Measurements from ENCODE around the gene CXCL10.

Gene CXCL10

DNA sequence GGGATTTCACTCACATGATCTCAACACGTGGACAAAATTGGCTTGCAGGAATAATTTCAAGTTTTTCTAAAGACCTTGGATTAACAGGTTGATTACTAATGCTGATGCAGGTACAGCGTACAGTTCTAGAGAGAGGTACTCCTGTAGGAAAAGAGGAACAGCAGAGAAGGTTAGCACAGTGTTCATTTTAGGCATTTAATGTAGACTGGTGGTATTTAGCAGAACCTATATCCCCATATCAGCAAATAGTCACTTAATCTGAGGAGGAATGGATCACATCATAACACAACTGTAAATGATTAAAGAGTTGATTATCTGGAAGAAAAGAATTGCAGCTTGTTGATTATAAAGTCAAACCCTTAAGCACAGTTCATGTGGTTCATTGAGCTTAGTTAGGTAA lies 620 bp downstream of the CXCL10 start:
- Histone ChIP-seq H3K4me1 (ENCODE audit: insufficient read depth, insufficient read length) (no peaks in the 10 kb centered on the region), H3K27me3 (ENCODE audit: insufficient read depth, insufficient read length) (no peaks in the 10 kb centered on the region), H3K9ac (ENCODE audit: insufficient read length, low read depth) (no peak overlapping the region), H3K4me3 (ENCODE audit: insufficient read length, low read depth) (no peak overlapping the region), H3K9me3 (ENCODE audit: insufficient read depth, low read length) (no peaks in the 10 kb centered on the region), H3K36me3 (ENCODE audit: insufficient read depth, insufficient read length, low read length) (no peaks in the 10 kb centered on the region)
- no peak for TF ChIP-seq ZNF274 (IDR thresholded peaks at IDR 0.05; ENCODE audit: low read depth, low read length)
- TF ChIP-seq YY1 (IDR thresholded peaks at IDR 0.05; ENCODE audit: insufficient read depth, insufficient read length): no peak
- TF ChIP-seq SUZ12 (IDR thresholded peaks at IDR 0.05; ENCODE audit: extremely low read depth, insufficient read depth, insufficient read length): no peak
- no peak for DNase-seq (ENCODE audit: low read depth, low spot score)

- TF ChIP-seq YY1 (IDR thresholded peaks at IDR 0.05; ENCODE audit: insufficient read depth, insufficient read length): no peak
- TF ChIP-seq SUZ12 (IDR thresholded peaks at IDR 0.05; ENCODE audit: extremely low read depth, insufficient read depth, insufficient read length): no peak
- no peak for TF ChIP-seq ZNF274 (IDR thresholded peaks at IDR 0.05; ENCODE audit: low read depth, low read length)
- H3K4me1 ChIP-seq (ENCODE audit: insufficient read depth, insufficient read length): no peaks in the 10 kb centered on the region
Observed at GRCh38 chr4:76022031-76022430, 1.3 kb downstream of the CXCL10 start.

DNA sequence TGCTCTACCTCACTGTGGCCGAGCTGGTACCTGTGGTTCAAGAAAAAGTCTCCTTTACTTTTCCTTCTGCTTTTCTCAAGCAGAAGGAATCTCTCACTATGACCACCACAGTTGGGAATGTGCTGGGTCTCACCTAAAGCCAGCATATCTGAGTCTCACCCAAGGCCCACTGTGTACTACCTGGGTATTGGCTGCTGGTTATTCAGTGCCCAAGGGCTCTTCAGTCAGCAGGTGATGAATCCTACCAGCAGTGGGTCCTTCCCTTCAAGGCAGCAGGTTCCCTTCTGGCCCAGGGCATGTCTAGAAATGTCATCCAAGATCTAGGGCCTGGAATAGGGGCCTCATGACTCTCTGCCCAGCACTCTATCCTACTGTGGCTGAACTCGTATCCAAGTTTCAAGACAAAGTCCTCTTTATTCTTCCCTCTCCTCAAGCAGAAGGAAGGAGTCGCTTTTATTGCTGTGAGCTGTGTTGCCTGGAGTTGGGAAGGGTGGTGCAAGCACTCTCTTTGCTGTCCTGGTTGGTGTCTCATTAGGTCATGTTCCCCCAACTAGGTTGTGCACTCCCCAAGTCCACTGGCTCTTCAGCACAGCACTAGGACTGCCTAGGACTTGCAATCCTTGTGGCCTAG lies 6.1 kb downstream of the CXCL10 start:
- H3K9ac ChIP-seq (ENCODE audit: insufficient read length, low read depth): no peak overlapping the region

More at GRCh38 chr4:76022031-76022430, 1.3 kb downstream of the CXCL10 start:
- DNase-seq (ENCODE audit: low read depth, low spot score): no peak
- no peak overlapping the region for H3K9ac ChIP-seq (ENCODE audit: insufficient read length, low read depth)
- H3K4me3 ChIP-seq (ENCODE audit: insufficient read length, low read depth): no peak overlapping the region
- H3K27me3 ChIP-seq (ENCODE audit: insufficient read depth, insufficient read length): no peaks in the 10 kb centered on the region
- no peaks in the 10 kb centered on the region for H3K36me3 ChIP-seq (ENCODE audit: insufficient read depth, insufficient read length, low read length)
- no peaks in the 10 kb centered on the region for H3K9me3 ChIP-seq (ENCODE audit: insufficient read depth, low read length)

DNA sequence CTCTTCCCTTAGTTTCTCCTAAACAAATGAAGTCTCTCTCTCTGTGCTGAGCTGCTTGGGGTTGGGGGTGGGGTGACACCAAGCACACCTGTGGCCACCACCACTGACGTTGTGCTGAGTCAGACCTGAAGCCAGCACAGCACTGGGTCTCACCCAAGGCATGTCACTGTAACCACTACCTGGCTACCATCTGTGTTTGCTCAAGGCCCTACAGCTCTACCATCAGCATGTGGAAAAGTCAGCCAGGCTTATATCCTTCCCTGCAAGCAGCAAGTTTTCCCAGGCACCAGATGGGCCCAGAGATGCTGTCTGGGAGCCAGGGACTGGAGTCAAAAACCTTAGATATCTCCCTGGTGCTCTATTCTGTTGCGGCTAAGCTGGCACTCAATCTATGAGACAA lies 6.9 kb downstream of the CXCL10 start:
- H3K36me3 ChIP-seq (ENCODE audit: insufficient read depth, insufficient read length, low read length): no peaks in the 10 kb centered on the region
- DNase-seq (ENCODE audit: low read depth, low spot score): no peak
- no peaks in the 10 kb centered on the region for H3K4me1 ChIP-seq (ENCODE audit: insufficient read depth, insufficient read length)
- H3K9ac ChIP-seq (ENCODE audit: insufficient read length, low read depth): no peak overlapping the region
- TF ChIP-seq YY1 (IDR thresholded peaks at IDR 0.05; ENCODE audit: insufficient read depth, insufficient read length) (no peak), SUZ12 (IDR thresholded peaks at IDR 0.05; ENCODE audit: extremely low read depth, insufficient read depth, insufficient read length) (no peak), ZNF274 (IDR thresholded peaks at IDR 0.05; ENCODE audit: low read depth, low read length) (no peak)
- H3K9me3 ChIP-seq (ENCODE audit: insufficient read depth, low read length): no peaks in the 10 kb centered on the region
- no peak overlapping the region for H3K4me3 ChIP-seq (ENCODE audit: insufficient read length, low read depth)
- no peaks in the 10 kb centered on the region for H3K27me3 ChIP-seq (ENCODE audit: insufficient read depth, insufficient read length)

More for the DNA sequence above, 6.1 kb downstream of the CXCL10 start:
- no peak for DNase-seq (ENCODE audit: low read depth, low spot score)
- no peaks in the 10 kb centered on the region for H3K4me1 ChIP-seq (ENCODE audit: insufficient read depth, insufficient read length)
- TF ChIP-seq SUZ12 (IDR thresholded peaks at IDR 0.05; ENCODE audit: extremely low read depth, insufficient read depth, insufficient read length): no peak
- no peak for TF ChIP-seq ZNF274 (IDR thresholded peaks at IDR 0.05; ENCODE audit: low read depth, low read length)
- no peak for TF ChIP-seq YY1 (IDR thresholded peaks at IDR 0.05; ENCODE audit: insufficient read depth, insufficient read length)
- no peaks in the 10 kb centered on the region for H3K27me3 ChIP-seq (ENCODE audit: insufficient read depth, insufficient read length)
- no peaks in the 10 kb centered on the region for H3K9me3 ChIP-seq (ENCODE audit: insufficient read depth, low read length)
- no peaks in the 10 kb centered on the region for H3K36me3 ChIP-seq (ENCODE audit: insufficient read depth, insufficient read length, low read length)
- no peak overlapping the region for H3K4me3 ChIP-seq (ENCODE audit: insufficient read length, low read depth)

- Histone ChIP-seq H3K4me1 (ENCODE audit: insufficient read depth, insufficient read length) (peaks cover 3% of the 10 kb centered on the region), H3K36me3 (ENCODE audit: insufficient read depth, insufficient read length, low read length) (no peaks in the 10 kb centered on the region), H3K9ac (ENCODE audit: insufficient read length, low read depth) (no peak overlapping the region), H3K9me3 (ENCODE audit: insufficient read depth, low read length) (no peaks in the 10 kb centered on the region), H3K27me3 (ENCODE audit: insufficient read depth, insufficient read length) (no peaks in the 10 kb centered on the region), H3K4me3 (ENCODE audit: insufficient read length, low read depth) (no peak overlapping the region)
- no peak for DNase-seq (ENCODE audit: low read depth, low spot score)
- no peak for TF ChIP-seq SUZ12 (IDR thresholded peaks at IDR 0.05; ENCODE audit: extremely low read depth, insufficient read depth, insufficient read length)
- no peak for TF ChIP-seq YY1 (IDR thresholded peaks at IDR 0.05; ENCODE audit: insufficient read depth, insufficient read length)
- no peak for TF ChIP-seq ZNF274 (IDR thresholded peaks at IDR 0.05; ENCODE audit: low read depth, low read length)
Observed at GRCh38 chr4:76013540-76013939, 9.8 kb downstream of the CXCL10 start.

- Histone ChIP-seq H3K4me1 (ENCODE audit: insufficient read depth, insufficient read length) (peaks cover 3% of the 10 kb centered on the region), H3K36me3 (ENCODE audit: insufficient read depth, insufficient read length, low read length) (no peaks in the 10 kb centered on the region), H3K9me3 (ENCODE audit: insufficient read depth, low read length) (no peaks in the 10 kb centered on the region), H3K9ac (ENCODE audit: insufficient read length, low read depth) (no peak overlapping the region), H3K4me3 (ENCODE audit: insufficient read length, low read depth) (no peak overlapping the region), H3K27me3 (ENCODE audit: insufficient read depth, insufficient read length) (no peaks in the 10 kb centered on the region)
- DNase-seq (ENCODE audit: low read depth, low spot score): no peak
- TF ChIP-seq SUZ12 (IDR thresholded peaks at IDR 0.05; ENCODE audit: extremely low read depth, insufficient read depth, insufficient read length) (no peak), YY1 (IDR thresholded peaks at IDR 0.05; ENCODE audit: insufficient read depth, insufficient read length) (no peak)
Observed at GRCh38 chr4:76012388-76012801, 10.9 kb downstream of the CXCL10 start.

- H3K36me3 ChIP-seq (ENCODE audit: insufficient read depth, insufficient read length, low read length): no peaks in the 10 kb centered on the region
- no peak overlapping the region for H3K4me3 ChIP-seq (ENCODE audit: insufficient read length, low read depth)
- H3K9me3 ChIP-seq (ENCODE audit: insufficient read depth, low read length): no peaks in the 10 kb centered on the region
- no peaks in the 10 kb centered on the region for H3K27me3 ChIP-seq (ENCODE audit: insufficient read depth, insufficient read length)
- DNase-seq (ENCODE audit: low read depth, low spot score): no peak
- TF ChIP-seq SUZ12 (IDR thresholded peaks at IDR 0.05; ENCODE audit: extremely low read depth, insufficient read depth, insufficient read length) (no peak), ZNF274 (IDR thresholded peaks at IDR 0.05; ENCODE audit: low read depth, low read length) (no peak), YY1 (IDR thresholded peaks at IDR 0.05; ENCODE audit: insufficient read depth, insufficient read length) (no peak)
- no peak overlapping the region for H3K9ac ChIP-seq (ENCODE audit: insufficient read length, low read depth)
- peaks cover 3% of the 10 kb centered on the region for H3K4me1 ChIP-seq (ENCODE audit: insufficient read depth, insufficient read length)
Observed at GRCh38 chr4:76011700-76012387, 11.5 kb downstream of the CXCL10 start.

All from NT2/D1 (cell line).